ENCODE data around the gene DBI. TPM values are rescaled to one million over a fixed set of nuclear protein-coding genes. Genes with fewer than 3 reads are reported as not detected.
A peak's percentile ranks its signal among the peaks of the same experiment; 100 is the strongest.

The DBI gene
- total and polyA plus RNA-seq, 2 of the 13 experiments (the other 11 are each of a cell fraction or from before 2014, with no cell fraction given): 330 to 659 TPM

GRCh38 chr2:119366649-119367471, at the start of gene DBI, which contains the start of gene C2orf76 (continued):
- TF ChIP-seq HINFP (CRISPR knock-in tag; IDR thresholded peaks at IDR 0.05; ENCODE audit: low read depth): peak; percentile 21; the same call in 1 of the 2 replicates
- no peak for TF ChIP-seq ONECUT2 (CRISPR knock-in tag; IDR thresholded peaks at IDR 0.05)
- TF ChIP-seq MLLT10 (CRISPR knock-in tag; IDR thresholded peaks at IDR 0.05): no peak
- peak; percentile 5 for TF ChIP-seq IRF9 (CRISPR knock-in tag; IDR thresholded peaks at IDR 0.05; ENCODE audit: borderline replicate concordance)
- no peak for TF ChIP-seq ZBTB14 (CRISPR knock-in tag; IDR thresholded peaks at IDR 0.05)
- TF ChIP-seq GABPB1 (CRISPR knock-in tag; IDR thresholded peaks at IDR 0.05): peak; percentile 95
- no peak for TF ChIP-seq ZNF776 (CRISPR knock-in tag; IDR thresholded peaks at IDR 0.05)
- TF ChIP-seq MEIS2 (CRISPR knock-in tag; IDR thresholded peaks at IDR 0.05): peak; percentile 92
- peak; percentile 92 for TF ChIP-seq HES4 (CRISPR knock-in tag; IDR thresholded peaks at IDR 0.05; ENCODE audit: borderline replicate concordance)
- peak; percentile 87; the same call in 1 of the 2 replicates for TF ChIP-seq ZBTB26 (CRISPR knock-in tag; IDR thresholded peaks at IDR 0.05; ENCODE audit: borderline replicate concordance)
- TF ChIP-seq ZNF430 (CRISPR knock-in tag; IDR thresholded peaks at IDR 0.05): peak; percentile 63; the same call in 1 of the 2 replicates
- TF ChIP-seq THYN1 (CRISPR knock-in tag; IDR thresholded peaks at IDR 0.05; ENCODE audit: borderline replicate concordance, low read depth): peak; percentile 96
- TF ChIP-seq ZNF792 (CRISPR knock-in tag; IDR thresholded peaks at IDR 0.05): peak; percentile 49; the same call in 1 of the 2 replicates
- peak; percentile 87 for TF ChIP-seq HOXA3 (CRISPR knock-in tag; IDR thresholded peaks at IDR 0.05)
- TF ChIP-seq ZSCAN22 (CRISPR knock-in tag; IDR thresholded peaks at IDR 0.05): no peak
- TF ChIP-seq BORCS8-MEF2B (CRISPR knock-in tag; IDR thresholded peaks at IDR 0.05): peak; percentile 97
- no peak for TF ChIP-seq SMARCC2 (IDR thresholded peaks at IDR 0.05)
- peak; percentile 74; the same call in 1 of the 2 replicates for TF ChIP-seq ZBTB25 (CRISPR knock-in tag; IDR thresholded peaks at IDR 0.05)
- no peak for TF ChIP-seq ZNF678 (CRISPR knock-in tag; IDR thresholded peaks at IDR 0.05)
- TF ChIP-seq ZNF282 (IDR thresholded peaks at IDR 0.05; ENCODE audit: partially characterized antibody): no peak
- TF ChIP-seq RBM39 (IDR thresholded peaks at IDR 0.05; ENCODE audit: low read depth, low read length, poor library complexity, severe bottlenecking): peak; percentile 87
- no peak; the same call in none of the 2 replicates for TF ChIP-seq SAFB2 (CRISPR knock-in tag; IDR thresholded peaks at IDR 0.05; ENCODE audit: borderline replicate concordance, low read depth)
- TF ChIP-seq ZNF292 (CRISPR knock-in tag; IDR thresholded peaks at IDR 0.05; ENCODE audit: borderline replicate concordance, low read depth): no peak
- no peak for TF ChIP-seq JARID2 (CRISPR knock-in tag; IDR thresholded peaks at IDR 0.05; ENCODE audit: insufficient replicate concordance)
- TF ChIP-seq PLRG1 (conservative IDR thresholded peaks at IDR 0.05): no peak

All from HepG2 (cell line).